NCI-H526 (cell line): ENCODE data around the gene PHLDB1.
A peak's percentile ranks its signal among the peaks of the same experiment; 100 is the strongest.
"Not testable (repeated sequence)": the region's sequence is repeated elsewhere in the genome, so short reads cannot be mapped to it uniquely, and the experiment has no call there.

Experiments
- DNase-seq, 2 experiments: peaks; one replicate each; lab custom pipeline; 2025; lab: John Stamatoyannopoulos, UW

Gene PHLDB1

GRCh38 chr11:118606157-118606843, 1.1 kb upstream of the PHLDB1 start:
- no peak for DNase-seq

GRCh38 chr11:118606844-118607228, 579 bp upstream of the PHLDB1 start:
- DNase-seq: no peak

GRCh38 chr11:118608360-118609227, 1.2 kb downstream of the PHLDB1 start:
- DNase-seq: peak in 1 of 2 experiments; percentile 85

- peak in 1 of 2 experiments; percentile 38 for DNase-seq
Observed at GRCh38 chr11:118609380-118610224, 2.2 kb downstream of the PHLDB1 start.

- no peak for DNase-seq
Observed at GRCh38 chr11:118610225-118610772, 2.9 kb downstream of the PHLDB1 start.

GRCh38 chr11:118610773-118611432, 3.5 kb downstream of the PHLDB1 start:
- peak; percentile 80 to 97 for DNase-seq

- not testable (repeated sequence) for DNase-seq
Observed at GRCh38 chr11:118611433-118611795, 4.0 kb downstream of the PHLDB1 start.

GRCh38 chr11:118612378-118612777, 5.0 kb downstream of the PHLDB1 start:
- DNase-seq: no peak

- DNase-seq: no peak
Observed at GRCh38 chr11:118614511-118614910, 7.1 kb downstream of the PHLDB1 start.

GRCh38 chr11:118615282-118615975, 8.0 kb downstream of the PHLDB1 start:
- no peak for DNase-seq

GRCh38 chr11:118615976-118616371, 8.6 kb downstream of the PHLDB1 start:
- DNase-seq: no peak

GRCh38 chr11:118618115-118618990, 10.9 kb downstream of the PHLDB1 start:
- DNase-seq: no peak

GRCh38 chr11:118618991-118619375, 11.6 kb downstream of the PHLDB1 start:
- DNase-seq: no peak

GRCh38 chr11:118619444-118620197, 12.2 kb downstream of the PHLDB1 start:
- no peak for DNase-seq

- DNase-seq: no peak
Observed at GRCh38 chr11:118620529-118621070, 13.2 kb downstream of the PHLDB1 start.

GRCh38 chr11:118621071-118621783, 13.8 kb downstream of the PHLDB1 start:
- peak; percentile 93 to 98 for DNase-seq

GRCh38 chr11:118621784-118622375, 14.5 kb downstream of the PHLDB1 start:
- peak in 1 of 2 experiments; percentile 74 for DNase-seq
